Upper lobe of left lung (tissue), 4 donors: ENCODE data around the gene CSK.

Source experiments
- EP300 ChIP-seq, 4 donors: sonication (generic); formaldehyde crosslinking; IDR thresholded peaks; one replicate each; pipeline ENCODE4 v1.5.1; 2017; ENCODE audit warnings: antibody characterized with exemption in 4 of 4, control low read depth in 2 of 4
- POLR2A ChIP-seq, 4 donors: fragments of 450-650 bp; IDR thresholded peaks; one replicate each; pipeline ENCODE4 v1.5.1; 2016 to 2017; ENCODE audit warnings: antibody characterized with exemption in 4 of 4, mild to moderate bottlenecking in 2 of 4
- POLR2AphosphoS5 ChIP-seq, 2 donors: sonication (generic); formaldehyde crosslinking; IDR thresholded peaks; one replicate each; pipeline ENCODE4 v1.5.1; 2017; ENCODE audit warnings: antibody characterized with exemption in 2 of 2
- TF ChIP-seq, protein P1 (sequence below), 6 experiments: fragments of 450-650 bp in 4 of 6; fragments of 200-600 bp in 2 of 6; sonication (generic) in 2 of 6; IDR thresholded peaks; one replicate each; pipeline ENCODE4 v1.5.1; 2016 to 2019; ENCODE audit warnings: antibody characterized with exemption in 6 of 6

DNA sequence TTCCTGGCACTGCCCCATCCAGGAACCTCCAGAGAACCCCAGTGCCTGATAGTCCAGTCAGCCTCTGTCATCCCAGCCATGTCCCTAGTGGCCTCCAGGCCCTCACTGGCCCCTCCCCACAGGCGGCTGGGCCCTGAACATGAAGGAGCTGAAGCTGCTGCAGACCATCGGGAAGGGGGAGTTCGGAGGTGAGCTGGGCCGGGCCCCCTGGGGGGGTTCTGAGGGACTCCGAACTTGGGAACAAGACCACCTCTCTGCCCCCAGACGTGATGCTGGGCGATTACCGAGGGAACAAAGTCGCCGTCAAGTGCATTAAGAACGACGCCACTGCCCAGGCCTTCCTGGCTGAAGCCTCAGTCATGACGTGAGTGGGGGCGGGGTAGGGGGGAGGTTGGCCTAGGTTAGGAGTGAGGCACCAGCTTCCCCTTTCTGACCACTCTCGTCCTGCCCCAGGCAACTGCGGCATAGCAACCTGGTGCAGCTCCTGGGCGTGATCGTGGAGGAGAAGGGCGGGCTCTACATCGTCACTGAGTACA, 18.7 kb downstream of the CSK start:
- TF ChIP-seq, protein P1, sequence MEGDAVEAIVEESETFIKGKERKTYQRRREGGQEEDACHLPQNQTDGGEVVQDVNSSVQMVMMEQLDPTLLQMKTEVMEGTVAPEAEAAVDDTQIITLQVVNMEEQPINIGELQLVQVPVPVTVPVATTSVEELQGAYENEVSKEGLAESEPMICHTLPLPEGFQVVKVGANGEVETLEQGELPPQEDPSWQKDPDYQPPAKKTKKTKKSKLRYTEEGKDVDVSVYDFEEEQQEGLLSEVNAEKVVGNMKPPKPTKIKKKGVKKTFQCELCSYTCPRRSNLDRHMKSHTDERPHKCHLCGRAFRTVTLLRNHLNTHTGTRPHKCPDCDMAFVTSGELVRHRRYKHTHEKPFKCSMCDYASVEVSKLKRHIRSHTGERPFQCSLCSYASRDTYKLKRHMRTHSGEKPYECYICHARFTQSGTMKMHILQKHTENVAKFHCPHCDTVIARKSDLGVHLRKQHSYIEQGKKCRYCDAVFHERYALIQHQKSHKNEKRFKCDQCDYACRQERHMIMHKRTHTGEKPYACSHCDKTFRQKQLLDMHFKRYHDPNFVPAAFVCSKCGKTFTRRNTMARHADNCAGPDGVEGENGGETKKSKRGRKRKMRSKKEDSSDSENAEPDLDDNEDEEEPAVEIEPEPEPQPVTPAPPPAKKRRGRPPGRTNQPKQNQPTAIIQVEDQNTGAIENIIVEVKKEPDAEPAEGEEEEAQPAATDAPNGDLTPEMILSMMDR (IDR thresholded peaks at IDR 0.05): no peak
- TF ChIP-seq POLR2A (IDR thresholded peaks at IDR 0.05) (no peak), EP300 (IDR thresholded peaks at IDR 0.05) (no peak), POLR2AphosphoS5 (IDR thresholded peaks at IDR 0.05) (no peak)
